COLO668 (cell line): ENCODE data around the gene MARS1.

Source experiments
- DNase-seq: peaks from one replicate; lab custom pipeline; 2025; ENCODE audit not compliant: unreplicated experiment; lab: John Stamatoyannopoulos, UW

Gene MARS1

GRCh38 chr12:57470970-57471656 lies 16.8 kb upstream of the MARS1 start:
- no peak for DNase-seq

- no peak for DNase-seq
Observed at GRCh38 chr12:57471661-57472060, 16.2 kb upstream of the MARS1 start.

- no peak for DNase-seq
Observed at GRCh38 chr12:57472391-57472790, 15.5 kb upstream of the MARS1 start.

GRCh38 chr12:57473392-57473791 lies 14.5 kb upstream of the MARS1 start:
- DNase-seq, result no peak

- DNase-seq, result no peak
Observed at GRCh38 chr12:57473886-57474285, 14.0 kb upstream of the MARS1 start.

GRCh38 chr12:57474430-57474829 lies 13.4 kb upstream of the MARS1 start:
- DNase-seq, result no peak

- DNase-seq, result no peak
Observed at GRCh38 chr12:57474862-57475261, 13.0 kb upstream of the MARS1 start.

GRCh38 chr12:57475271-57476161 lies 12.4 kb upstream of the MARS1 start:
- DNase-seq, result no peak

GRCh38 chr12:57476162-57476992 lies 11.5 kb upstream of the MARS1 start:
- DNase-seq, result no peak

GRCh38 chr12:57476993-57477709 lies 10.7 kb upstream of the MARS1 start:
- no peak for DNase-seq

- no peak for DNase-seq
Observed at GRCh38 chr12:57477710-57478681, 9.9 kb upstream of the MARS1 start.

- no peak for DNase-seq
Observed at GRCh38 chr12:57479043-57479375, 8.9 kb upstream of the MARS1 start.

- DNase-seq, result no peak
Observed at GRCh38 chr12:57479376-57480115, 8.3 kb upstream of the MARS1 start, which contains the start of gene ARHGAP9. ARHGAP9 (minus strand) TSS chr12:57479866; CDS start chr12:57479406, 460 bp downstream.

GRCh38 chr12:57481671-57482070 lies 6.2 kb upstream of the MARS1 start:
- DNase-seq, result no peak

GRCh38 chr12:57483466-57483865 lies 4.4 kb upstream of the MARS1 start:
- no peak for DNase-seq

- no peak for DNase-seq
Observed at GRCh38 chr12:57485695-57486094, 2.2 kb upstream of the MARS1 start.

- DNase-seq, result no peak
Observed at GRCh38 chr12:57487055-57487596, 742 bp upstream of the MARS1 start.

GRCh38 chr12:57488402-57489156 lies 711 bp downstream of the MARS1 start:
- DNase-seq, result no peak
